ENCODE data around the gene GPR39. TPM values are rescaled to one million over a fixed set of nuclear protein-coding genes. Genes with fewer than 3 reads are reported as not detected.

GPR39 gene
- total RNA-seq, 1 experiment from 2014 or later, result 9.0 TPM

- H3K27ac ChIP-seq (ENCODE audit: low read length), result no peak overlapping the region
- TF ChIP-seq TCF7L2 (IDR thresholded peaks at IDR 0.05; ENCODE audit: low read depth, low read length), result no peak
- no peak for TF ChIP-seq POLR2AphosphoS5 (IDR thresholded peaks at IDR 0.05; ENCODE audit: low read depth, low read length)
- TF ChIP-seq CTCF (IDR thresholded peaks at IDR 0.05), result no peak
- TF ChIP-seq REST (IDR thresholded peaks at IDR 0.05; ENCODE audit: insufficient read depth in 1 of 2, low read depth in 2 of 2, low read length in 1 of 2), result no peak
- no TSS peak for BruUV-seq (replicated peaks)
- no peaks in the 10 kb centered on the region for H3K36me3 ChIP-seq (ENCODE audit: control insufficient read depth, insufficient read depth, low read length)
- ATAC-seq (no peak), DNase-seq (ENCODE audit: low read depth, low spot score) (no peak)
- no peaks in the 10 kb centered on the region for H3K9me3 ChIP-seq (ENCODE audit: control insufficient read depth, insufficient read depth, low read depth, low read length)
- H3K4me1 ChIP-seq (ENCODE audit: control insufficient read depth, insufficient read depth, low read length), result no peaks in the 10 kb centered on the region
- no peaks in the 10 kb centered on the region for H3K27me3 ChIP-seq (ENCODE audit: control insufficient read depth, insufficient read depth, low read length)
- ChIA-PET POLR2A (no interaction called here), CTCF (no interaction called here)
- in situ Hi-C loops (cut with HindIII; ENCODE audit: low pct_unique_long_range_greater_than_20kb, low sequenced_read_pairs), result no loop called here
- no peak overlapping the region for H3K4me3 ChIP-seq (ENCODE audit: low read depth in 2 of 2, low read length in 2 of 2)
- intact Hi-C loops (cut with micrococcal nuclease; ENCODE audit: unreplicated experiment), result no loop called here
These were observed 79.3 kb downstream of the GPR39 start for GRCh38 chr2:132495881-132496280.

- no peaks in the 10 kb centered on the region for H3K36me3 ChIP-seq (ENCODE audit: control insufficient read depth, insufficient read depth, low read length)
- ATAC-seq, result no peak
- no peaks in the 10 kb centered on the region for H3K4me1 ChIP-seq (ENCODE audit: control insufficient read depth, insufficient read depth, low read length)
- no TSS peak for BruUV-seq (replicated peaks)
- ChIA-PET POLR2A (no interaction called here), CTCF (no interaction called here)
- no peaks in the 10 kb centered on the region for H3K27me3 ChIP-seq (ENCODE audit: control insufficient read depth, insufficient read depth, low read length)
- no peak overlapping the region for H3K4me3 ChIP-seq (ENCODE audit: low read depth in 2 of 2, low read length in 2 of 2)
- no peak overlapping the region for H3K27ac ChIP-seq (ENCODE audit: low read length)
- TF ChIP-seq SIN3A (IDR thresholded peaks at IDR 0.05; ENCODE audit: borderline replicate concordance, insufficient read depth, low read depth, low read length), result no peak
- TF ChIP-seq REST (IDR thresholded peaks at IDR 0.05; ENCODE audit: insufficient read depth in 1 of 2, low read depth in 2 of 2, low read length in 1 of 2), result no peak
- TF ChIP-seq TCF7L2 (IDR thresholded peaks at IDR 0.05; ENCODE audit: low read depth, low read length), result no peak
- TF ChIP-seq POLR2AphosphoS5 (IDR thresholded peaks at IDR 0.05; ENCODE audit: low read depth, low read length), result no peak
- no peak for TF ChIP-seq CTCF (IDR thresholded peaks at IDR 0.05)
- in situ Hi-C loops (cut with HindIII; ENCODE audit: low pct_unique_long_range_greater_than_20kb, low sequenced_read_pairs) (no loop called here), intact Hi-C loops (cut with micrococcal nuclease; ENCODE audit: unreplicated experiment) (no loop called here)
- no peaks in the 10 kb centered on the region for H3K9me3 ChIP-seq (ENCODE audit: control insufficient read depth, insufficient read depth, low read depth, low read length)
- no peak for DNase-seq (ENCODE audit: low read depth, low spot score)
These were observed 80.0 kb downstream of the GPR39 start for GRCh38 chr2:132496555-132496954.

Data from Panc1 (cell line).